Measurements from ENCODE around the gene SEMA5A.

DNA sequence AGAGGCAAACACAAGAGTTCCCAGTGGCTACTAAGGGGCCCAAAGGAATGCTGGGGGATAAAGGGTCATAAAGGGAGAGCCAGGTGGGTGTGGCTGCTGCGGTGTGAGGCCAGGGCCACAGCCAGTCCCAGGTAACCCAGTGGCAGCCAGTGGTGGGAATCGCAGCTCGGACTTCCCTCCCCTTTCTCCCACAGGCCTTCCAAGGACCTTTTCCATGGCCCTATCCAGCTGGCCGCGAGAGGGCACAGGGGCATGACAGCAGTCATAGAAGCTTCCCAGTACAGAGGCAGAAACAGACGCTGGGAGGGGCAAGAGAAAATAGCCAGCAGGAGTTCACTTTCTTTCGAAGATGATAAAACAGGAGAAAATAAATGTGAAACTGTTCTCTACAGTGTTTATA lies 257.6 kb downstream of the SEMA5A start:
- TF ChIP-seq, protein P1, sequence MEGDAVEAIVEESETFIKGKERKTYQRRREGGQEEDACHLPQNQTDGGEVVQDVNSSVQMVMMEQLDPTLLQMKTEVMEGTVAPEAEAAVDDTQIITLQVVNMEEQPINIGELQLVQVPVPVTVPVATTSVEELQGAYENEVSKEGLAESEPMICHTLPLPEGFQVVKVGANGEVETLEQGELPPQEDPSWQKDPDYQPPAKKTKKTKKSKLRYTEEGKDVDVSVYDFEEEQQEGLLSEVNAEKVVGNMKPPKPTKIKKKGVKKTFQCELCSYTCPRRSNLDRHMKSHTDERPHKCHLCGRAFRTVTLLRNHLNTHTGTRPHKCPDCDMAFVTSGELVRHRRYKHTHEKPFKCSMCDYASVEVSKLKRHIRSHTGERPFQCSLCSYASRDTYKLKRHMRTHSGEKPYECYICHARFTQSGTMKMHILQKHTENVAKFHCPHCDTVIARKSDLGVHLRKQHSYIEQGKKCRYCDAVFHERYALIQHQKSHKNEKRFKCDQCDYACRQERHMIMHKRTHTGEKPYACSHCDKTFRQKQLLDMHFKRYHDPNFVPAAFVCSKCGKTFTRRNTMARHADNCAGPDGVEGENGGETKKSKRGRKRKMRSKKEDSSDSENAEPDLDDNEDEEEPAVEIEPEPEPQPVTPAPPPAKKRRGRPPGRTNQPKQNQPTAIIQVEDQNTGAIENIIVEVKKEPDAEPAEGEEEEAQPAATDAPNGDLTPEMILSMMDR (tag by site-specific recombination; IDR thresholded peaks at IDR 0.05), result no peak
- TF ChIP-seq ZNF626 (tag by site-specific recombination; IDR thresholded peaks at IDR 0.05) (no peak), ZNF311 (tag by site-specific recombination; IDR thresholded peaks at IDR 0.05; ENCODE audit: borderline replicate concordance) (no peak), MYNN (tag by site-specific recombination; IDR thresholded peaks at IDR 0.05; ENCODE audit: borderline replicate concordance) (no peak), SALL2 (tag by site-specific recombination; IDR thresholded peaks at IDR 0.05; ENCODE audit: borderline replicate concordance) (no peak), ZNF391 (tag by site-specific recombination; IDR thresholded peaks at IDR 0.05; ENCODE audit: borderline replicate concordance, low read depth) (no peak), ZNF274 (IDR thresholded peaks at IDR 0.05; ENCODE audit: low read length) (no peak), ZNF274 (tag by site-specific recombination; IDR thresholded peaks at IDR 0.05; ENCODE audit: borderline replicate concordance) (no peak), YY1 (tag by site-specific recombination; IDR thresholded peaks at IDR 0.05) (no peak), ZNF660 (tag by site-specific recombination; IDR thresholded peaks at IDR 0.05) (no peak)
- TF ChIP-seq, protein P2, sequence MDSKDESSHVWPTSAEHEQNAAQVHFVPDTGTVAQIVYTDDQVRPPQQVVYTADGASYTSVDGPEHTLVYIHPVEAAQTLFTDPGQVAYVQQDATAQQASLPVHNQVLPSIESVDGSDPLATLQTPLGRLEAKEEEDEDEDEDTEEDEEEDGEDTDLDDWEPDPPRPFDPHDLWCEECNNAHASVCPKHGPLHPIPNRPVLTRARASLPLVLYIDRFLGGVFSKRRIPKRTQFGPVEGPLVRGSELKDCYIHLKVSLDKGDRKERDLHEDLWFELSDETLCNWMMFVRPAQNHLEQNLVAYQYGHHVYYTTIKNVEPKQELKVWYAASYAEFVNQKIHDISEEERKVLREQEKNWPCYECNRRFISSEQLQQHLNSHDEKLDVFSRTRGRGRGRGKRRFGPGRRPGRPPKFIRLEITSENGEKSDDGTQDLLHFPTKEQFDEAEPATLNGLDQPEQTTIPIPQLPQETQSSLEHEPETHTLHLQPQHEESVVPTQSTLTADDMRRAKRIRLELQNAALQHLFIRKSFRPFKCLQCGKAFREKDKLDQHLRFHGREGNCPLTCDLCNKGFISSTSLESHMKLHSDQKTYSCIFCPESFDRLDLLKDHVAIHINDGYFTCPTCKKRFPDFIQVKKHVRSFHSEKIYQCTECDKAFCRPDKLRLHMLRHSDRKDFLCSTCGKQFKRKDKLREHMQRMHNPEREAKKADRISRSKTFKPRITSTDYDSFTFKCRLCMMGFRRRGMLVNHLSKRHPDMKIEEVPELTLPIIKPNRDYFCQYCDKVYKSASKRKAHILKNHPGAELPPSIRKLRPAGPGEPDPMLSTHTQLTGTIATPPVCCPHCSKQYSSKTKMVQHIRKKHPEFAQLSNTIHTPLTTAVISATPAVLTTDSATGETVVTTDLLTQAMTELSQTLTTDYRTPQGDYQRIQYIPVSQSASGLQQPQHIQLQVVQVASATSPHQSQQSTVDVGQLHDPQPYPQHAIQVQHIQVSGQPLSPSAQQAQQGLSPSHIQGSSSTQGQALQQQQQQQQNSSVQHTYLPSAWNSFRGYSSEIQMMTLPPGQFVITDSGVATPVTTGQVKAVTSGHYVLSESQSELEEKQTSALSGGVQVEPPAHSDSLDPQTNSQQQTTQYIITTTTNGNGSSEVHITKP (tag by site-specific recombination; IDR thresholded peaks at IDR 0.05), result no peak
- TF ChIP-seq, protein P3, sequence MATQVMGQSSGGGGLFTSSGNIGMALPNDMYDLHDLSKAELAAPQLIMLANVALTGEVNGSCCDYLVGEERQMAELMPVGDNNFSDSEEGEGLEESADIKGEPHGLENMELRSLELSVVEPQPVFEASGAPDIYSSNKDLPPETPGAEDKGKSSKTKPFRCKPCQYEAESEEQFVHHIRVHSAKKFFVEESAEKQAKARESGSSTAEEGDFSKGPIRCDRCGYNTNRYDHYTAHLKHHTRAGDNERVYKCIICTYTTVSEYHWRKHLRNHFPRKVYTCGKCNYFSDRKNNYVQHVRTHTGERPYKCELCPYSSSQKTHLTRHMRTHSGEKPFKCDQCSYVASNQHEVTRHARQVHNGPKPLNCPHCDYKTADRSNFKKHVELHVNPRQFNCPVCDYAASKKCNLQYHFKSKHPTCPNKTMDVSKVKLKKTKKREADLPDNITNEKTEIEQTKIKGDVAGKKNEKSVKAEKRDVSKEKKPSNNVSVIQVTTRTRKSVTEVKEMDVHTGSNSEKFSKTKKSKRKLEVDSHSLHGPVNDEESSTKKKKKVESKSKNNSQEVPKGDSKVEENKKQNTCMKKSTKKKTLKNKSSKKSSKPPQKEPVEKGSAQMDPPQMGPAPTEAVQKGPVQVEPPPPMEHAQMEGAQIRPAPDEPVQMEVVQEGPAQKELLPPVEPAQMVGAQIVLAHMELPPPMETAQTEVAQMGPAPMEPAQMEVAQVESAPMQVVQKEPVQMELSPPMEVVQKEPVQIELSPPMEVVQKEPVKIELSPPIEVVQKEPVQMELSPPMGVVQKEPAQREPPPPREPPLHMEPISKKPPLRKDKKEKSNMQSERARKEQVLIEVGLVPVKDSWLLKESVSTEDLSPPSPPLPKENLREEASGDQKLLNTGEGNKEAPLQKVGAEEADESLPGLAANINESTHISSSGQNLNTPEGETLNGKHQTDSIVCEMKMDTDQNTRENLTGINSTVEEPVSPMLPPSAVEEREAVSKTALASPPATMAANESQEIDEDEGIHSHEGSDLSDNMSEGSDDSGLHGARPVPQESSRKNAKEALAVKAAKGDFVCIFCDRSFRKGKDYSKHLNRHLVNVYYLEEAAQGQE (tag by site-specific recombination; IDR thresholded peaks at IDR 0.05), result no peak
- TF ChIP-seq, protein P4, sequence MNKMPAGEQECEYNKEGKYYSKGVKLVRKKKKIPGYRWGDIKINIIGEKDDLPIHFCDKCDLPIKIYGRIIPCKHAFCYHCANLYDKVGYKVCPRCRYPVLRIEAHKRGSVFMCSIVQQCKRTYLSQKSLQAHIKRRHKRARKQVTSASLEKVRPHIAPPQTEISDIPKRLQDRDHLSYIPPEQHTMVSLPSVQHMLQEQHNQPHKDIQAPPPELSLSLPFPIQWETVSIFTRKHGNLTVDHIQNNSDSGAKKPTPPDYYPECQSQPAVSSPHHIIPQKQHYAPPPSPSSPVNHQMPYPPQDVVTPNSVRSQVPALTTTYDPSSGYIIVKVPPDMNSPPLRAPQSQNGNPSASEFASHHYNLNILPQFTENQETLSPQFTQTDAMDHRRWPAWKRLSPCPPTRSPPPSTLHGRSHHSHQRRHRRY (tag by site-specific recombination; IDR thresholded peaks at IDR 0.05), result no peak
- TF ChIP-seq, protein P5, sequence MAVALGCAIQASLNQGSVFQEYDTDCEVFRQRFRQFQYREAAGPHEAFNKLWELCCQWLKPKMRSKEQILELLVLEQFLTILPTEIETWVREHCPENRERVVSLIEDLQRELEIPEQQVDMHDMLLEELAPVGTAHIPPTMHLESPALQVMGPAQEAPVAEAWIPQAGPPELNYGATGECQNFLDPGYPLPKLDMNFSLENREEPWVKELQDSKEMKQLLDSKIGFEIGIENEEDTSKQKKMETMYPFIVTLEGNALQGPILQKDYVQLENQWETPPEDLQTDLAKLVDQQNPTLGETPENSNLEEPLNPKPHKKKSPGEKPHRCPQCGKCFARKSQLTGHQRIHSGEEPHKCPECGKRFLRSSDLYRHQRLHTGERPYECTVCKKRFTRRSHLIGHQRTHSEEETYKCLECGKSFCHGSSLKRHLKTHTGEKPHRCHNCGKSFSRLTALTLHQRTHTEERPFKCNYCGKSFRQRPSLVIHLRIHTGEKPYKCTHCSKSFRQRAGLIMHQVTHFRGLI (tag by site-specific recombination; IDR thresholded peaks at IDR 0.05), result no peak
